ENCODE data around the gene GGT6.

GGT6 gene

GRCh38 chr17:4600563-4600962 lies 40.2 kb upstream of the GGT6 start:
- Histone ChIP-seq H3K4me1 (ENCODE audit: insufficient read depth, poor library complexity, severe bottlenecking) (no peaks in the 10 kb centered on the region), H3K36me3 (ENCODE audit: low read depth) (no peaks in the 10 kb centered on the region), H3K9me3 (ENCODE audit: severe bottlenecking) (no peaks in the 10 kb centered on the region), H3K27me3 (ENCODE audit: insufficient read depth, poor library complexity, severe bottlenecking) (peaks cover 3% of the 10 kb centered on the region), H3K27ac (ENCODE audit: poor library complexity, severe bottlenecking) (no peak overlapping the region), H3K4me3 (ENCODE audit: severe bottlenecking) (no peak overlapping the region)
- ATAC-seq (ENCODE audit: low read depth) (no peak), DNase-seq (ENCODE audit: low spot score) (no peak)
- TF ChIP-seq CTCF (IDR thresholded peaks at IDR 0.05; ENCODE audit: poor library complexity, severe bottlenecking) = no peak

- Histone ChIP-seq H3K4me1 (ENCODE audit: insufficient read depth, poor library complexity, severe bottlenecking) (no peaks in the 10 kb centered on the region), H3K27ac (ENCODE audit: poor library complexity, severe bottlenecking) (no peak overlapping the region), H3K9me3 (ENCODE audit: severe bottlenecking) (no peaks in the 10 kb centered on the region), H3K27me3 (ENCODE audit: insufficient read depth, poor library complexity, severe bottlenecking) (peaks cover 3% of the 10 kb centered on the region), H3K4me3 (ENCODE audit: severe bottlenecking) (no peak overlapping the region), H3K36me3 (ENCODE audit: low read depth) (no peaks in the 10 kb centered on the region)
- ATAC-seq (ENCODE audit: low read depth) (peak; percentile 62), DNase-seq (ENCODE audit: low spot score) (no peak)
- no peak for TF ChIP-seq CTCF (IDR thresholded peaks at IDR 0.05; ENCODE audit: poor library complexity, severe bottlenecking)
These were observed 39.3 kb upstream of the GGT6 start for GRCh38 chr17:4599505-4600281.

GRCh38 chr17:4598776-4599504 lies 38.6 kb upstream of the GGT6 start:
- no peak overlapping the region for H3K4me3 ChIP-seq (ENCODE audit: severe bottlenecking)
- ATAC-seq (ENCODE audit: low read depth) = no peak
- no peaks in the 10 kb centered on the region for H3K9me3 ChIP-seq (ENCODE audit: severe bottlenecking)
- peaks cover 3% of the 10 kb centered on the region for H3K27me3 ChIP-seq (ENCODE audit: insufficient read depth, poor library complexity, severe bottlenecking)
- no peaks in the 10 kb centered on the region for H3K36me3 ChIP-seq (ENCODE audit: low read depth)
- H3K27ac ChIP-seq (ENCODE audit: poor library complexity, severe bottlenecking) = no peak overlapping the region
- DNase-seq (ENCODE audit: low spot score) = no peak
- H3K4me1 ChIP-seq (ENCODE audit: insufficient read depth, poor library complexity, severe bottlenecking) = no peaks in the 10 kb centered on the region
- TF ChIP-seq CTCF (IDR thresholded peaks at IDR 0.05; ENCODE audit: poor library complexity, severe bottlenecking) = no peak

- Histone ChIP-seq H3K4me1 (ENCODE audit: insufficient read depth, poor library complexity, severe bottlenecking) (no peaks in the 10 kb centered on the region), H3K4me3 (ENCODE audit: severe bottlenecking) (no peak overlapping the region), H3K27ac (ENCODE audit: poor library complexity, severe bottlenecking) (no peak overlapping the region), H3K27me3 (ENCODE audit: insufficient read depth, poor library complexity, severe bottlenecking) (peaks cover 3% of the 10 kb centered on the region), H3K9me3 (ENCODE audit: severe bottlenecking) (no peaks in the 10 kb centered on the region), H3K36me3 (ENCODE audit: low read depth) (no peaks in the 10 kb centered on the region)
- TF ChIP-seq CTCF (IDR thresholded peaks at IDR 0.05; ENCODE audit: poor library complexity, severe bottlenecking) = no peak
- DNase-seq (ENCODE audit: low spot score) (no peak), ATAC-seq (ENCODE audit: low read depth) (no peak)
These were observed 37.6 kb upstream of the GGT6 start for GRCh38 chr17:4597975-4598374.

Measured in RWPE2 (cell line).